Esophagus squamous epithelium (tissue), 4 donors: ENCODE results near the gene ARHGEF3.

Experiments used
- POLR2A ChIP-seq, 4 donors: fragments of 450-650 bp; IDR thresholded peaks; one replicate each; pipeline ENCODE4 v1.6.1; 2017; ENCODE audit warnings: antibody characterized with exemption in 4 of 4, mild to moderate bottlenecking in 4 of 4, moderate library complexity in 3 of 4
- TF ChIP-seq, protein P1 (sequence below), 6 experiments: fragments of 450-650 bp in 4 of 6; fragments of 200-600 bp in 2 of 6; sonication (generic) in 2 of 6; IDR thresholded peaks; one replicate each; pipeline ENCODE4 v1.5.1; 2016 to 2019; ENCODE audit warnings: antibody characterized with exemption in 6 of 6, mild to moderate bottlenecking in 4 of 6, moderate library complexity in 4 of 6

DNA sequence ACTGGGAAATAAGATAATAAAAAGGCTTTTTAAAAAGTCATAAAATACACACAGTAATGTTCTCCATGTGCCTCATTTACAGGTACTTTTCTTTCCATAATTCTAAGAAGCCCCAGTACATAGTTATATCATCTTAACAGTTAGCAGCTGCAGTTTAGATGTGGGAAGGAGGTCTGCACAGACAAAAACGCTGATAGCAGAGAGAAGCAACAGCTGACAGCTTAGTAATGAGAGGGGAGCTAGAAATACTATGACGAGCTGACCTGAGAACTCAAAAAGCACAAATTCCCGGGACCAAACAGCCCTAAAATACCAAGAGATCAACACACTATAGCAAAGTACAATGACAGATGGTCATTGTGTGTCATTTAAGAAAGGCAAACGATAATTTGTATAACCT lies 36.7 kb upstream of the ARHGEF3 start:
- TF ChIP-seq, protein P1, sequence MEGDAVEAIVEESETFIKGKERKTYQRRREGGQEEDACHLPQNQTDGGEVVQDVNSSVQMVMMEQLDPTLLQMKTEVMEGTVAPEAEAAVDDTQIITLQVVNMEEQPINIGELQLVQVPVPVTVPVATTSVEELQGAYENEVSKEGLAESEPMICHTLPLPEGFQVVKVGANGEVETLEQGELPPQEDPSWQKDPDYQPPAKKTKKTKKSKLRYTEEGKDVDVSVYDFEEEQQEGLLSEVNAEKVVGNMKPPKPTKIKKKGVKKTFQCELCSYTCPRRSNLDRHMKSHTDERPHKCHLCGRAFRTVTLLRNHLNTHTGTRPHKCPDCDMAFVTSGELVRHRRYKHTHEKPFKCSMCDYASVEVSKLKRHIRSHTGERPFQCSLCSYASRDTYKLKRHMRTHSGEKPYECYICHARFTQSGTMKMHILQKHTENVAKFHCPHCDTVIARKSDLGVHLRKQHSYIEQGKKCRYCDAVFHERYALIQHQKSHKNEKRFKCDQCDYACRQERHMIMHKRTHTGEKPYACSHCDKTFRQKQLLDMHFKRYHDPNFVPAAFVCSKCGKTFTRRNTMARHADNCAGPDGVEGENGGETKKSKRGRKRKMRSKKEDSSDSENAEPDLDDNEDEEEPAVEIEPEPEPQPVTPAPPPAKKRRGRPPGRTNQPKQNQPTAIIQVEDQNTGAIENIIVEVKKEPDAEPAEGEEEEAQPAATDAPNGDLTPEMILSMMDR (IDR thresholded peaks at IDR 0.05) = no peak
- no peak for TF ChIP-seq POLR2A (IDR thresholded peaks at IDR 0.05)
